ENCODE measurements around the gene MRPS15. TPM values are rescaled to one million over a fixed set of nuclear protein-coding genes. Genes with fewer than 3 reads are reported as not detected.

MRPS15 gene
- total and polyA plus RNA-seq, 2 of the 13 experiments (the other 11 are each of a cell fraction or from before 2014, with no cell fraction given) = 59.0 to 113 TPM

GRCh38 chr1:36450270-36450918, 13.8 kb downstream of the MRPS15 start, which contains the start of gene OSCP1 (continued):
- TF ChIP-seq RAD21 (CRISPR knock-in tag; IDR thresholded peaks at IDR 0.05) (no peak), ZNF430 (CRISPR knock-in tag; IDR thresholded peaks at IDR 0.05) (peak; percentile 82; the same call in 1 of the 2 replicates), ZNF17 (CRISPR knock-in tag; IDR thresholded peaks at IDR 0.05) (0 out of 2 replicates have a peak, but pooled peaks have one; percentile 47), ZNF558 (CRISPR knock-in tag; IDR thresholded peaks at IDR 0.05; ENCODE audit: borderline replicate concordance) (no peak; the same call in 1 of the 2 replicates), NR0B2 (CRISPR knock-in tag; IDR thresholded peaks at IDR 0.05) (no peak), ZBTB2 (CRISPR knock-in tag; IDR thresholded peaks at IDR 0.05; ENCODE audit: low read depth) (no peak), SMARCC2 (IDR thresholded peaks at IDR 0.05) (no peak), KDM5B (CRISPR knock-in tag; IDR thresholded peaks at IDR 0.05; ENCODE audit: borderline replicate concordance) (peak; percentile 92; the same call in 1 of the 2 replicates), ZNF205 (CRISPR knock-in tag; IDR thresholded peaks at IDR 0.05) (no peak), ZNF646 (CRISPR knock-in tag; IDR thresholded peaks at IDR 0.05) (no peak), SNAPC2 (CRISPR knock-in tag; IDR thresholded peaks at IDR 0.05) (no peak), ZNF567 (CRISPR knock-in tag; IDR thresholded peaks at IDR 0.05; ENCODE audit: borderline replicate concordance) (no peak), ZNF563 (CRISPR knock-in tag; IDR thresholded peaks at IDR 0.05) (peak; percentile 94), PATZ1 (CRISPR knock-in tag; IDR thresholded peaks at IDR 0.05) (no peak), AHR (CRISPR knock-in tag; IDR thresholded peaks at IDR 0.05) (no peak), TFDP1 (CRISPR knock-in tag; IDR thresholded peaks at IDR 0.05; ENCODE audit: borderline replicate concordance) (peak; percentile 87; the same call in 1 of the 2 replicates), POGZ (CRISPR knock-in tag; IDR thresholded peaks at IDR 0.05) (no peak)

Data from HepG2 (cell line).